GM23338 (cell line): ENCODE measurements around the gene SRGAP3. TPM values are rescaled to one million over a fixed set of nuclear protein-coding genes. Genes with fewer than 3 reads are reported as not detected.

ENCODE experiments used
- ATAC-seq: fragments of 200-7000 bp; cut with Tn5 transposase; 3 replicates; pipeline ENCODE4 v1.9.1; 2020
- DNase-seq: peaks from one replicate; pipeline ENCODE4 v3.0.0-alpha.2; 2015; ENCODE audit warnings: low spot score
- H2AFZ ChIP-seq: fragments of 200-600 bp; sonication (generic); 2 replicates; pipeline ENCODE4 v1.8.0; 2016; ENCODE audit warnings: antibody characterized with exemption, mild to moderate bottlenecking, moderate library complexity
- H3F3A ChIP-seq: fragments of 200-600 bp; sonication (generic); replicated peaks from 2 replicates; pipeline ENCODE4 v1.8.0; 2017; ENCODE audit warnings: antibody characterized with exemption, mixed run types, low read depth
- H3K27ac ChIP-seq: fragments of 200-600 bp; sonication (generic); 2 replicates; pipeline ENCODE4 v1.6.1; 2016; ENCODE audit warnings: low read depth
- H3K27me3 ChIP-seq: fragments of 200-600 bp; sonication (generic); 2 replicates; pipeline ENCODE4 v1.8.0; 2016; ENCODE audit warnings: mild to moderate bottlenecking, mixed run types, moderate library complexity; ENCODE audit not compliant: insufficient read depth
- H3K36me3 ChIP-seq: fragments of 200-600 bp; sonication (generic); 2 replicates; pipeline ENCODE4 v1.8.0; 2016; ENCODE audit warnings: mild to moderate bottlenecking; ENCODE audit not compliant: insufficient read depth
- H3K4me1 ChIP-seq: fragments of 200-600 bp; sonication (generic); 2 replicates; pipeline ENCODE4 v1.8.0; 2016; ENCODE audit warnings: mild to moderate bottlenecking, moderate library complexity; ENCODE audit not compliant: insufficient read depth
- H3K4me2 ChIP-seq: fragments of 200-600 bp; sonication (generic); 2 replicates; pipeline ENCODE4 v1.7.1; 2017; ENCODE audit warnings: mixed run types
- H3K4me3 ChIP-seq: fragments of 200-600 bp; sonication (generic); 2 replicates; pipeline ENCODE4 v1.6.1; 2016; ENCODE audit warnings: mixed run types
- H3K79me2 ChIP-seq: fragments of 200-600 bp; sonication (generic); replicated peaks from 2 replicates; pipeline ENCODE4 v1.8.0; 2017; ENCODE audit warnings: mild to moderate bottlenecking; ENCODE audit not compliant: insufficient read depth
- H3K9me2 ChIP-seq: fragments of 200-600 bp; sonication (generic); 2 replicates; pipeline ENCODE4 v1.8.0; 2017; ENCODE audit not compliant: insufficient read depth
- H4K20me1 ChIP-seq: fragments of 200-600 bp; sonication (generic); replicated peaks from 2 replicates; pipeline ENCODE4 v1.8.0; 2017; ENCODE audit warnings: mild to moderate bottlenecking; ENCODE audit not compliant: insufficient read depth
- H3K27ac Mint-ChIP-seq: 2 replicates; pipeline ENCODE4 v1.8.0; 2020; ENCODE audit warnings: inconsistent platforms, mild to moderate bottlenecking, moderate library complexity, mixed read lengths
- H3K27me3 Mint-ChIP-seq: 3 replicates; pipeline ENCODE4 v1.8.0; 2022; ENCODE audit warnings: low read depth, mild to moderate bottlenecking, moderate library complexity, mixed read lengths, inconsistent platforms; ENCODE audit not compliant: insufficient read depth, poor library complexity
- H3K36me3 Mint-ChIP-seq: 3 replicates; pipeline ENCODE4 v1.8.0; 2021; ENCODE audit warnings: low read depth, mild to moderate bottlenecking, inconsistent platforms, moderate library complexity, mixed read lengths
- H3K4me1 Mint-ChIP-seq: 3 replicates; pipeline ENCODE4 v1.8.0; 2020; ENCODE audit warnings: mild to moderate bottlenecking, inconsistent platforms, mixed read lengths
- H3K4me3 Mint-ChIP-seq: 3 replicates; pipeline ENCODE4 v1.8.0; 2021; ENCODE audit warnings: moderate library complexity, mild to moderate bottlenecking, inconsistent platforms, mixed read lengths
- H3K9me3 Mint-ChIP-seq: 3 replicates; pipeline ENCODE4 v1.8.0; 2020; ENCODE audit warnings: moderate library complexity, mild to moderate bottlenecking, inconsistent platforms, mixed read lengths
- CREB1 ChIP-seq: fragments of 250-450 bp; sonication (Bioruptor Pico); IDR thresholded peaks from 2 replicates; pipeline ENCODE4 v1.5.0; 2020; ENCODE audit warnings: low read depth, mild to moderate bottlenecking, moderate library complexity
- EZH2 ChIP-seq: fragments of 200-600 bp; sonication (generic); IDR thresholded peaks from one replicate; pipeline ENCODE4 v1.8.0; 2017; ENCODE audit warnings: antibody characterized with exemption, mild to moderate bottlenecking, low read depth; ENCODE audit not compliant: unreplicated experiment
- JUNB ChIP-seq: IDR thresholded peaks from one replicate; pipeline ENCODE4 v1.6.1; 2016; ENCODE audit warnings: antibody characterized with exemption; ENCODE audit not compliant: unreplicated experiment
- NANOG ChIP-seq: IDR thresholded peaks from 2 replicates; pipeline ENCODE4 v1.6.1; 2016; ENCODE audit warnings: antibody characterized with exemption, borderline replicate concordance
- STAT1 ChIP-seq: IDR thresholded peaks from one replicate; pipeline ENCODE4 v1.6.1; 2016; ENCODE audit warnings: antibody characterized with exemption; ENCODE audit not compliant: unreplicated experiment
- ZNF331 ChIP-seq: fragments of 250-450 bp; sonication (Bioruptor Pico); IDR thresholded peaks from 2 replicates; pipeline ENCODE4 v1.5.0; 2020; ENCODE audit warnings: low read depth, mild to moderate bottlenecking, moderate library complexity
- ZNF462 ChIP-seq: fragments of 250-450 bp; sonication (Bioruptor Pico); IDR thresholded peaks from 2 replicates; pipeline ENCODE4 v1.5.0; 2020; ENCODE audit warnings: mild to moderate bottlenecking, moderate library complexity
- polyA plus RNA-seq: library from polyadenylated mRNA; unstranded; fragments of >200 nt; fragmentation: Nextera tagmentation; extraction: Ambion mirVana; gene quantifications from 2 replicates; pipeline ENCODE4 v1.2.1, GENCODE V29; 2016
- total RNA-seq: library from RNA; depleted of rRNA; stranded (reverse); fragments of >200 nt; shearing (Covaris generic); gene quantifications from 2 replicates; pipeline ENCODE4 v1.2.3, GENCODE V29; 2014

SRGAP3 gene
- total and polyA plus RNA-seq, 2 experiments from 2014 or later: 6.4 to 9.4 TPM

GRCh38 chr3:8983591-8983990 is 265.9 kb downstream of the SRGAP3 start (continued):
- TF ChIP-seq ZNF462 (CRISPR knock-in tag): no peak

GRCh38 chr3:8983026-8983425 is 266.4 kb downstream of the SRGAP3 start:
- H3K9me3 Mint-ChIP-seq: peaks cover 3% of the 10 kb centered on the region; the same call in 2 of the 3 replicates
- H4K20me1 ChIP-seq: no peaks in the 10 kb centered on the region

GRCh38 chr3:8982509-8982908 is 266.9 kb downstream of the SRGAP3 start:
- Histone ChIP-seq H3K4me3 (no peak overlapping the region), H3K79me2 (no peaks in the 10 kb centered on the region), H2AFZ (no peak overlapping the region), H3K36me3 (no peaks in the 10 kb centered on the region), H3K4me2 (no peak overlapping the region), H3K4me1 (no peaks in the 10 kb centered on the region), H3K27me3 (no peaks in the 10 kb centered on the region), H4K20me1 (no peaks in the 10 kb centered on the region), H3K9me2 (peaks cover 10% of the 10 kb centered on the region; the same call in 1 of the 2 replicates), H3F3A (no peaks in the 10 kb centered on the region), H3K27ac (no peak overlapping the region)
- Mint-ChIP-seq H3K27ac (no peak overlapping the region), H3K9me3 (peaks cover 3% of the 10 kb centered on the region; the same call in 2 of the 3 replicates), H3K27me3 (peaks cover 7% of the 10 kb centered on the region), H3K36me3 (no peaks in the 10 kb centered on the region), H3K4me1 (no peaks in the 10 kb centered on the region; the same call in 2 of the 3 replicates), H3K4me3 (no peak overlapping the region)
- DNase-seq: no peak
- ATAC-seq: no peak
- no peak for TF ChIP-seq EZH2
- no peak for TF ChIP-seq STAT1
- TF ChIP-seq ZNF331 (CRISPR knock-in tag): no peak
- TF ChIP-seq NANOG: no peak
- no peak for TF ChIP-seq JUNB

More at GRCh38 chr3:8983026-8983425, 266.4 kb downstream of the SRGAP3 start:
- Histone ChIP-seq H3K27me3 (no peaks in the 10 kb centered on the region), H3K79me2 (no peaks in the 10 kb centered on the region), H3K4me2 (no peak overlapping the region), H3K4me1 (no peaks in the 10 kb centered on the region), H3F3A (no peaks in the 10 kb centered on the region), H2AFZ (no peak overlapping the region), H3K27ac (no peak overlapping the region), H3K9me2 (peaks cover 10% of the 10 kb centered on the region; the same call in 1 of the 2 replicates), H3K4me3 (no peak overlapping the region), H3K36me3 (no peaks in the 10 kb centered on the region)
- ATAC-seq: no peak
- TF ChIP-seq STAT1 (no peak), CREB1 (CRISPR knock-in tag) (no peak), ZNF331 (CRISPR knock-in tag) (no peak)
- H3K4me3 Mint-ChIP-seq: no peak overlapping the region
- peaks cover 10% of the 10 kb centered on the region for H3K27me3 Mint-ChIP-seq
- H3K36me3 Mint-ChIP-seq: no peaks in the 10 kb centered on the region
- no peak overlapping the region for H3K27ac Mint-ChIP-seq
- DNase-seq: no peak
- H3K4me1 Mint-ChIP-seq: peaks cover under 1% of the 10 kb centered on the region; the same call in 2 of the 3 replicates
